GM23248 (cell line): ENCODE measurements around the gene KRTCAP3. TPM values are rescaled to one million over a fixed set of nuclear protein-coding genes. Genes with fewer than 3 reads are reported as not detected.
A peak's percentile ranks its signal among the peaks of the same experiment; 100 is the strongest.

ENCODE experiments used
- DNase-seq: peaks from one replicate; pipeline ENCODE4 v3.0.0-alpha.2; 2015
- H2AFZ ChIP-seq: fragments of 200-600 bp; sonication (generic); 2 replicates; pipeline ENCODE4 v1.6.1; 2016; ENCODE audit warnings: antibody characterized with exemption
- H3F3A ChIP-seq: fragments of 200-600 bp; sonication (generic); 2 replicates; pipeline ENCODE4 v1.6.1; 2016; ENCODE audit warnings: mild to moderate bottlenecking, antibody characterized with exemption, mixed run types; ENCODE audit not compliant: insufficient read depth
- H3K27ac ChIP-seq: fragments of 200-600 bp; sonication (generic); 2 replicates; pipeline ENCODE4 v1.5.1; 2016; ENCODE audit warnings: mild to moderate bottlenecking
- H3K27me3 ChIP-seq: fragments of 200-600 bp; sonication (generic); replicated peaks from 2 replicates; pipeline ENCODE4 v1.6.1; 2016; ENCODE audit warnings: mild to moderate bottlenecking; ENCODE audit not compliant: insufficient read depth
- H3K36me3 ChIP-seq: fragments of 200-600 bp; sonication (generic); 2 replicates; pipeline ENCODE4 v1.6.1; 2016; ENCODE audit warnings: low read depth, mild to moderate bottlenecking
- H3K4me1 ChIP-seq: fragments of 200-600 bp; sonication (generic); 2 replicates; pipeline ENCODE4 v1.6.1; 2016; ENCODE audit warnings: mild to moderate bottlenecking; ENCODE audit not compliant: insufficient read depth
- H3K4me2 ChIP-seq: fragments of 200-600 bp; sonication (generic); one replicate; pipeline ENCODE4 v1.6.1; 2016; ENCODE audit warnings: mild to moderate bottlenecking; ENCODE audit not compliant: unreplicated experiment
- H3K4me3 ChIP-seq: fragments of 200-600 bp; sonication (generic); 2 replicates; pipeline ENCODE4 v1.5.1; 2016; ENCODE audit warnings: mild to moderate bottlenecking
- H3K79me2 ChIP-seq: fragments of 200-600 bp; sonication (generic); 2 replicates; pipeline ENCODE4 v1.6.1; 2016; ENCODE audit warnings: mild to moderate bottlenecking; ENCODE audit not compliant: insufficient read depth
- H3K9ac ChIP-seq: fragments of 200-600 bp; sonication (generic); 2 replicates; pipeline ENCODE4 v1.6.1; 2016; ENCODE audit warnings: mild to moderate bottlenecking
- H3K9me2 ChIP-seq: fragments of 200-600 bp; sonication (generic); 2 replicates; pipeline ENCODE4 v1.6.1; 2016; ENCODE audit warnings: mixed run types, mild to moderate bottlenecking, moderate library complexity; ENCODE audit not compliant: insufficient read depth
- H3K9me3 ChIP-seq: fragments of 200-600 bp; sonication (generic); one replicate; pipeline ENCODE4 v1.6.1; 2017; ENCODE audit warnings: low read depth
- H4K20me1 ChIP-seq: fragments of 200-600 bp; sonication (generic); 2 replicates; pipeline ENCODE4 v1.6.0; 2016; ENCODE audit not compliant: insufficient read depth
- EZH2 ChIP-seq: fragments of 200-600 bp; sonication (generic); IDR thresholded peaks from 2 replicates; pipeline ENCODE4 v1.6.1; 2018; ENCODE audit warnings: antibody characterized with exemption, mild to moderate bottlenecking; ENCODE audit not compliant: insufficient read depth, poor library complexity, severe bottlenecking
- EZH2phosphoT487 ChIP-seq: fragments of 200-600 bp; sonication (generic); IDR thresholded peaks from 2 replicates; pipeline ENCODE4 v1.6.1; 2018; ENCODE audit warnings: antibody characterized with exemption, moderate library complexity, mild to moderate bottlenecking, low read depth; ENCODE audit not compliant: insufficient read depth
- WGBS, 2 experiments: methylation state at CpG; one replicate each; pipeline ENCODE4 v1.1.6; 2015 to 2017; ENCODE audit warnings: low lambda C conversion rate in 2 of 2, low coverage in 1 of 2; ENCODE audit errors: missing lambda C conversion rate in 2 of 2; 5-methylcytosine and 5-hydroxymethylcytosine counted together
- in situ Hi-C: fragments of 300-500 bp; cut with MboI; formaldehyde crosslinking; loops from 2 replicates; pipeline ENCODE4 v1.15.0; 2020
- polyA plus RNA-seq: library from polyadenylated mRNA; unstranded; fragments of >200 nt; fragmentation: Nextera tagmentation; extraction: Ambion mirVana; gene quantifications from 2 replicates; pipeline ENCODE4 v1.2.1, GENCODE V29; 2016
- total RNA-seq: library from RNA; depleted of rRNA; stranded (reverse); fragments of >200 nt; shearing (Covaris generic); gene quantifications from 2 replicates; pipeline ENCODE4 v1.2.3, GENCODE V29; 2014

KRTCAP3 gene
- total and polyA plus RNA-seq, 2 experiments from 2014 or later, result 0.56 TPM; not detected in 1

DNA sequence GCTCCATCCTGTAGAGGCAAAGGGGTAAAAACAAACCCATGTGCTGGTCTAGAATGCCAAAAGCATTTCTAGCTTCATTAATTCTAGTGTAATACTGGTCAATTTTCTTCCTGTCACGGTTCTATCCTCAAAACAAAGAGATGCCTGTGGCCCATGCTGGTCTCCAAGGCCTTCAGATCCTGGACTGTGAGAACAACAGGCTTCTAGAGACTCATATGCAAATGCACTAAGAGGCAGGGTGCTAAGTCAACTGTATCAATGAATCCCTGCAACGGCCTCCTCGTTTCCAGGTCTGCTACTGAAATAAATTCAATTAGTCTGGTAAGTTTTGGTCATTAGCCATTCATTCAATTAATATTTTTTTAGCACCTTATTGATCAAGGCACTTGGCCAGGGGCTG lies 43.3 kb downstream of the KRTCAP3 start:
- Histone ChIP-seq H2AFZ (no peak overlapping the region), H3K9me3 (no peaks in the 10 kb centered on the region), H4K20me1 (no peaks in the 10 kb centered on the region), H3K4me3 (no peak overlapping the region), H3F3A (peaks cover 5% of the 10 kb centered on the region; the same call in 1 of the 2 replicates), H3K79me2 (peaks cover 18% of the 10 kb centered on the region), H3K27ac (no peak overlapping the region), H3K36me3 (no peaks in the 10 kb centered on the region), H3K4me1 (peaks cover 7% of the 10 kb centered on the region; the same call in 1 of the 2 replicates), H3K27me3 (no peaks in the 10 kb centered on the region), H3K9ac (no peak overlapping the region), H3K9me2 (no peaks in the 10 kb centered on the region), H3K4me2 (no peak overlapping the region)
- DNase-seq, result no peak
- in situ Hi-C loops, result no loop called here
- TF ChIP-seq EZH2phosphoT487, result no peak
- no peak for TF ChIP-seq EZH2
- WGBS, 2 experiments, result 39 to 42% methylated on average over 3 of the region's 3 CpGs

DNA sequence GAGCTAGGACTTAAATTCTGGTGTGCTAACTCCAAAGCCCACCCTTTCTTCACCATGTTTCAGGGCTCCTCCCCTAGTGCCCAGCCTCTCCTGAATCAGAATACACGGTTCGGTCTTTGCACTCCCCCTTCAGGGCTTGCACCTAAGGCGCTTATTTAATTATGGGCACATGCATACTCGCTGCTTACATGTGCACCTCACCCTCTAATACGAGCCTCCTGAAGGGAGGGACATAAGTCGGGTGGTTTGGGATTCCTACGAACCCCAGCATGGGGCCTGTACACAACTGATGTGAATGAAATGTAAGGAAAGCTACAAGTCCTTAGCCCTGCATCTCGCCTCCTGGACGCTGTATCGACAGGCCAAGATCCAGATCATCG lies 46.9 kb downstream of the KRTCAP3 start:
- WGBS, 2 experiments, result 2 to 3% methylated on average over 11 of the region's 11 CpGs
- DNase-seq, result peak; percentile 64
- H3K27ac ChIP-seq, result peak overlapping the region; percentile 46

DNA sequence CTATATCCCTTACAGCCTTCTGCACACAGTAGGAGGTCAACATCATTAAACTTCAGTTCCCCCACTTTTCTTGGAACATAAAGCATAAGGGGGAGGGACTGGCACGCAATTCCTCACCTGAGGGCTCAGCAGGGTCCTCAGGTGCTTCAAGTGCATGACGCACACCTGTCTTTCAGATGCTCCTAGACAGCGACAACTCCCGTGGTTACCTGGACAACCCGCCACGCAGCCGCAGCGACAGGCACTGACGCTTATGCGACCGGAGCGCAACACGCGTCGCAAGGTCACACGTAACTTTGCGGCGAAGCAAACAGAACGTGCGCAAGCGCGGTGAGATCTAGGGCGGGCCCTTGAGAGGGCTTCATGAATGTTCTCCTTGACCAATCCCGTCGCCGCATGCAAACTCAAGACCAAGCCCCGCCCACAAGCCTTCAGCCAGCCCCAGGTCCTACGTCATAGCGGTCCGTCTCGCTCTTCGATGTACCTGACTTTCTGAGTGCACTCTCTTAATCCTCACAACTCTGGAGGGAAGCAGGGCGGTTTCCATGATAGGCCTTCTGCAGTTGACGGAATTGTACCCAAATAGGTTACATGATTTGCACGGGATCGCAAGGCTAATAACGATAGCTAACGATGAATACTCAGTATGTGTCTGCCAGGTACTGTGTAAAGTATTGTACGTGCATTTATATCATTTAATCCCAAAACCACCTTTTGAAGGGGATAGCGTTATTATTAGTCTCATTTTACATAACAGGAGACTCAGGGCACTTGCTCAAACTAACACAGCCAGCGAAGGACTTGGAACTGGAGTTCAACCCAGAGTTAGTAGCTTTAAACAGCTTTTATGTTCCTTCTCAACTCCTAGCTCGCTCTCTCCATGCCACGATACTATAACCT lies 47.6 kb downstream of the KRTCAP3 start, which contains the start of gene IFT172:
TSS of gene IFT172 (minus strand) at position 246 of the 900 bp plus-strand sequence. CDS start at position 156, 90 bp downstream.
- in situ Hi-C loops, result no loop called here
- TF ChIP-seq EZH2phosphoT487, result no peak

More for the DNA sequence above, 46.9 kb downstream of the KRTCAP3 start:
- H3F3A ChIP-seq, result peaks cover 5% of the 10 kb centered on the region; the same call in 1 of the 2 replicates
- TF ChIP-seq EZH2phosphoT487, result no peak
- TF ChIP-seq EZH2, result no peak
- peak overlapping the region; percentile 85 for H3K9ac ChIP-seq
- H3K4me1 ChIP-seq, result peaks cover 7% of the 10 kb centered on the region; the same call in 1 of the 2 replicates
- H3K27me3 ChIP-seq, result no peaks in the 10 kb centered on the region
- H3K36me3 ChIP-seq, result no peaks in the 10 kb centered on the region
- no peaks in the 10 kb centered on the region for H3K9me3 ChIP-seq
- no peaks in the 10 kb centered on the region for H4K20me1 ChIP-seq
- H2AFZ ChIP-seq, result peak overlapping the region; percentile 97
- peaks cover 18% of the 10 kb centered on the region for H3K79me2 ChIP-seq
- in situ Hi-C loops, result no loop called here
- no peaks in the 10 kb centered on the region for H3K9me2 ChIP-seq
- peak overlapping the region; percentile 88 for H3K4me2 ChIP-seq
- H3K4me3 ChIP-seq, result peak overlapping the region; percentile 90

DNA sequence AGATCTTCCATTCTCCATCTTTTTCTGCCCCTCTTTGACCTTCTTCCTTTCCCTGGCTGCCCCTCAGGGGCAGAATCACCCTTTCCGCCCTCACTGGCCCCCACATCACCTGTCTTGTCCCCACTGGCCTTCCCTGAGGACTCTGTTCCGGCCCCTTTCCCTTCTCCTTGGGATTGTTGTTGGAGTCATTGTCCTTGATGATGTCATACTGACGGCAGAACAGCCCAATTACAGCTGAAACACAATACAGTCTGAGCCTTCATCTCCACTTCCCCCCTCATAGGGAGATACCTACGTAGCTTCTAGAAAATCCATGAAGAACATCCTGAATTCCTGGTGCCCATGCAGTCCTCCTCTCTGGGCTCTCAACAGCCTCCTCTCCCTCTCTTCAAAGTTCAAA lies 50.4 kb downstream of the KRTCAP3 start:
- Histone ChIP-seq H3K9me3 (no peaks in the 10 kb centered on the region), H3K9ac (no peak overlapping the region), H3K9me2 (no peaks in the 10 kb centered on the region), H4K20me1 (no peaks in the 10 kb centered on the region), H3K27ac (no peak overlapping the region), H3K4me2 (no peak overlapping the region), H3K79me2 (peaks cover 12% of the 10 kb centered on the region), H3F3A (peaks cover 5% of the 10 kb centered on the region; the same call in 1 of the 2 replicates), H3K4me3 (no peak overlapping the region), H2AFZ (no peak overlapping the region), H3K4me1 (peaks cover 20% of the 10 kb centered on the region), H3K27me3 (no peaks in the 10 kb centered on the region), H3K36me3 (no peaks in the 10 kb centered on the region)
- no peak for DNase-seq
- in situ Hi-C loops, result no loop called here
- WGBS, 2 experiments, result 83 to 89% methylated on average over 4 of the region's 4 CpGs
- TF ChIP-seq EZH2phosphoT487 (no peak), EZH2 (no peak)

More for the DNA sequence above, 47.6 kb downstream of the KRTCAP3 start, which contains the start of gene IFT172:
- H3K27ac ChIP-seq, result peak within 1 kb of the TSS; percentile 46
- DNase-seq, result peak; percentile 100
- peaks cover 7% of the 10 kb centered on the region; the same call in 1 of the 2 replicates for H3K4me1 ChIP-seq
- no peaks in the 10 kb centered on the region for H3K36me3 ChIP-seq
- no peaks in the 10 kb centered on the region for H3K9me2 ChIP-seq
- H3K4me2 ChIP-seq, result peak within 1 kb of the TSS; percentile 88
- no peaks in the 10 kb centered on the region for H3K27me3 ChIP-seq
- no peaks in the 10 kb centered on the region for H3K9me3 ChIP-seq
- peak within 1 kb of the TSS; percentile 97 for H2AFZ ChIP-seq
- no peaks in the 10 kb centered on the region for H4K20me1 ChIP-seq
- peak within 1 kb of the TSS; percentile 90 for H3K4me3 ChIP-seq
- peaks cover 5% of the 10 kb centered on the region; the same call in 1 of the 2 replicates for H3F3A ChIP-seq
- peaks cover 18% of the 10 kb centered on the region for H3K79me2 ChIP-seq
- H3K9ac ChIP-seq, result peak within 1 kb of the TSS; percentile 85
- 5% methylated on average over 43 of the region's 43 CpGs for WGBS, 2 experiments
